AG09309 (cell line): ENCODE results near the gene CAV3.

ENCODE experiments used
- DNase-seq: peaks from one replicate; pipeline ENCODE4 v3.0.0-alpha.2; 2010; ENCODE audit warnings: low read depth
- H3K4me3 ChIP-seq: 2 replicates; pipeline ENCODE4 v1.5.1; 2011; ENCODE audit warnings: mild to moderate bottlenecking, low read depth, low read length, moderate library complexity; ENCODE audit not compliant: control insufficient read depth
- CTCF ChIP-seq: IDR thresholded peaks from 2 replicates; pipeline ENCODE4 v1.5.1; 2011; ENCODE audit warnings: mild to moderate bottlenecking, low read depth, low read length, inconsistent platforms; ENCODE audit not compliant: insufficient read depth, control insufficient read depth; ENCODE audit errors: missing control alignments

Gene CAV3

DNA sequence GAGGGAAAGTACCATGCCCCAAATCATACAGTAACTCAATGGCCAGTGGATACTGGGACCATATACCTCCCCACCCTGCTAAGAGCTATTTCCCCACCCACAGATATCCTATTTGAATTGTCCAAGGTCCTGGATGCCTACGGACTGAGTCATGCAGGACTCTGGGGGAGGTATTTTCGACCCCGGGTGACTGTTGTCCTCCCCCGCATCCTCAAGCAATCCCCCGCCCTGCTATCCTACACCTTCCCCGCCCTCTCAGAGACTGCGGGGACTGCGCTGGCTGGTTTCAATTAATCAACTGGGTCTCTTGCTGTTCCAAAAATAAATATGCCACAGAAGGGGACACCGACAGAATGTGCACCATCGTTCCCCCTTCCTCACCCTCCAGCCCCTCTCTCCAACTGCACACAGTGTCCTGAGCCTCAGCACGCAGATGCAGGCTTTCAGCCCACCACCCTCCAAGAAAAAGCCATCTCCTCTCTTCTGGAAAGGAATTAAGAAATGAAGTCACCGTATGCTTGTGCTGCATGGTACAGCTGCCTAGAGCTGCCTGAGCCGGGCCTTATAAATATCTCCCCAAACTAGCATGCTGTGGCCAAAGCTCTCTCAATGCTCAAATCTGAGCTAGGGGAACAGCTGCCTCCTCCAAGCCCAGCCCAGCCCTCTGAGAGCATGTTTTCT, 8.1 kb downstream of the CAV3 start:
- no peak overlapping the region for H3K4me3 ChIP-seq
- DNase-seq = no peak
- no peak for TF ChIP-seq CTCF

DNA sequence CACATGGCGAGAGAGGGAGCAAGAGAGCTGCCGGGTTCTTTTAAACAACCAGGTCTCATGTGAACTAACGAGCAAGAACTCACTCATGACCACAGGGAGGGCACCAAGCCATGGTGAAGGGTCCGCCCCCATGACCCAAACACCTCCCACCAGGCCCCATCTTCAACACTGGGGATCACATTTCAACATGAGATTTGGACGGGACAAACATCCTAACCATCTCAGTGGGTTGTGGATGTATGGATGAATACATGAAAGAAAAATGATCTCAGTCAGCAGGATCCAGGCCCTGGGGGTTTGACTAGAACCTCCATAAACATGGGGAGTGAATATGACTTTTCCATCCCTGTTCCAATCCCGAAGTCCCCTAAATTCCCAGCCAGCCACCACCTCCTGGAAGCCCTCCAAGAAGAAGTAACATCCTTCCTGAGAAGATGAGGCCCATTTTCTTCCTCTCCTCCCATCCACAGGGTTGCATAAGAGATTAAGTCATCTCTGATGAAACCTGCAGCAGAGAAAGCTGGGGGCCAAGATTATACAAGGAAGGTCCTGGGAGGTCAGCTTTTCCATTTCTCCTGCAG, 9.5 kb downstream of the CAV3 start:
- TF ChIP-seq CTCF = no peak
- DNase-seq = no peak
- no peak overlapping the region for H3K4me3 ChIP-seq

GRCh38 chr3:8743911-8744310, 10.3 kb downstream of the CAV3 start:
- H3K4me3 ChIP-seq = no peak overlapping the region
- no peak for TF ChIP-seq CTCF
- no peak for DNase-seq

- no peak for TF ChIP-seq CTCF
- H3K4me3 ChIP-seq = no peak overlapping the region
- no peak for DNase-seq
Observed at GRCh38 chr3:8745619-8746370, 12.2 kb downstream of the CAV3 start.

DNA sequence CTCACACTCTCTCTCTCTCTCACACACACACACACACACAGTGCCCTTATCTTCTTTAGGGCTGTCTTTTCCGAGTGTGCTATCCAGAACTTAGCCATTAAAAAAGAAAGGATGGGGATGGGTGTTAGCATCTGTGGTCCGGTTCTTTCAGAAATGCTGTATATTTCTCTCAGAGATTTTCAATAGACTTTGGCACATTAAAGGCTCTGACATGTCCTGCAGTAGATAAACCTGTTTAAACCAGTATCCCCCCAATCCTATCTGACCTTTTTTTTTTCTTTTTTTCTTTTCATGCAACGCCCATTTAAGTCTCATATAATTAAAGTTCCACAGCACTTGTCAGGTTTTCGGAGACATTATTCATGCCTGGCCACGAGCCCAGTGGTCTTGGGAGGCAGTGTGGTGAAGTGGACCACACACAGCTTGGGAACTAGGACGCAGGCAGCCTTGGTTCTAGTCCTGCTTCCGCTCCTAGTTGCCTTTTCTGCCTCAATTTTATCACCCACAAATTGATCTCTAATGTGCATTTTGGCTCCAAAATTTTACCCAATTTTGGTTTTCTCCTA, 13.3 kb downstream of the CAV3 start:
- no peak for TF ChIP-seq CTCF
- DNase-seq = no peak
- H3K4me3 ChIP-seq = no peak overlapping the region

DNA sequence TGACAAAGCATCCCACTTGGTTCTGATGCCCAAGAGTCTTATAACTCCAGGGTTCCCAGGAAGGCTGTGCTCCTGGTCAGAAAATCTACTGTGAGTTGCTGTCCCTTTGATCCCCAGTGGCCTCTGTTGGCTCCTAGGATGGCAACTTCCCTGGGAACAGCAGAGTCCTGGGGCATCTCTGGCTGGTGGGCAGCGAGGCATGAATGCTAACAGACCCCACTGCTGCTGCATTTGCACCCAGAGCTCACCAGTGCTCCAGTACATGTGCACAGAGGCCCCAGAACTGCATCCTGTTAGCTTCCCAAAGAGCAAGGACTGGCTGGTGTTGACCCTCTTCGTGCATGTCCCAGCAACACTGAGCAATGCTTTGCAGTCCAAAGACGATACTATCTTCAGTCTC, 15.7 kb downstream of the CAV3 start:
- H3K4me3 ChIP-seq = no peak overlapping the region
- no peak for TF ChIP-seq CTCF
- DNase-seq = no peak
